Heart left ventricle (tissue), 16 donors: ENCODE data around the gene SPIN1. TPM values are rescaled to one million over a fixed set of nuclear protein-coding genes. Genes with fewer than 3 reads are reported as not detected.
"Not testable (repeated sequence)": the region's sequence is repeated elsewhere in the genome, so short reads cannot be mapped to it uniquely, and the experiment has no call there.

ENCODE experiments used
- ATAC-seq, 4 donors: fragments of 200-7000 bp; cut with Tn5 transposase; one replicate each; pipeline ENCODE4 v1.9.1; 2020 to 2022; ENCODE audit warnings: moderate library complexity in 4 of 4, mild to moderate bottlenecking in 3 of 4, moderate number of reproducible peaks in 1 of 4
- DNase-seq, 5 donors: peaks; one replicate each; pipeline ENCODE4 v3.0.0-alpha.2; 2020
- H3K27ac ChIP-seq, 12 donors: fragments of 200-600 bp; sonication (generic) in 4 of 12; one replicate each; pipeline versions ENCODE4 v1.5.0 to v1.8.0; 2016 to 2022; ENCODE audit warnings: mild to moderate bottlenecking in 2 of 12
- H3K27me3 ChIP-seq, 9 donors: fragments of 200-600 bp; sonication (generic) in 2 of 9; one replicate each; pipeline versions ENCODE4 v1.5.1 to v1.8.0; 2016 to 2022; ENCODE audit warnings: mild to moderate bottlenecking in 3 of 9
- H3K36me3 ChIP-seq, 9 donors: fragments of 200-600 bp; sonication (generic) in 2 of 9; one replicate each; pipeline versions ENCODE4 v1.5.0 to v1.8.0; 2018 to 2022; ENCODE audit warnings: mild to moderate bottlenecking in 2 of 9
- H3K4me1 ChIP-seq, 12 donors: fragments of 200-600 bp; sonication (generic) in 4 of 12; one replicate each; pipeline versions ENCODE4 v1.5.0 to v1.8.0; 2016 to 2022; ENCODE audit warnings: mild to moderate bottlenecking in 3 of 12
- H3K4me3 ChIP-seq, 12 donors: fragments of 200-600 bp; sonication (generic) in 4 of 12; one replicate each; pipeline versions ENCODE4 v1.5.0 to v1.8.0; 2017 to 2022; ENCODE audit warnings: mild to moderate bottlenecking in 9 of 12, moderate library complexity in 4 of 12
- H3K9me3 ChIP-seq, 12 donors: fragments of 200-600 bp; sonication (generic) in 4 of 12; one replicate each; pipeline versions ENCODE4 v1.5.0 to v1.8.0; 2016 to 2022; ENCODE audit warnings: mild to moderate bottlenecking in 1 of 12
- CTCF ChIP-seq, 12 donors: fragments of 200-600 bp; sonication (generic) in 4 of 12; IDR thresholded peaks; one replicate each; pipeline versions ENCODE4 v1.5.0 to v1.8.0; 2018 to 2022; ENCODE audit warnings: antibody characterized with exemption in 12 of 12, mild to moderate bottlenecking in 5 of 12
- POLR2A ChIP-seq, 2 donors: fragments of 450-650 bp; IDR thresholded peaks; one replicate each; pipeline ENCODE4 v1.6.1; 2017; ENCODE audit warnings: antibody characterized with exemption in 2 of 2, mild to moderate bottlenecking in 2 of 2, moderate library complexity in 2 of 2
- WGBS, 4 donors: extraction: QIAGEN DNeasy Blood & Tissue Kit in 2 of 4; methylation state at CpG; one replicate each; pipeline versions ENCODE4 v1.1.5 to v1.1.7; 2013 to 2018; 5-methylcytosine and 5-hydroxymethylcytosine counted together
- intact Hi-C, 10 donors: fragments of 100-400 bp; cut with DNase I; formaldehyde crosslinking; loops; one replicate each; pipeline versions ENCODE4 v1.11.1 to v1.14.2; 2022
- polyA plus RNA-seq, 2 donors: library from polyadenylated mRNA; stranded (reverse); fragments of 200-250 nt; gene quantifications; one replicate each; pipeline ENCODE4 v1.2.3, GENCODE V29; 2013
- total RNA-seq, 9 donors: library from RNA; depleted of rRNA in 2 of 9; stranded (reverse); fragments of >200 nt in 2 of 9; fragmentation: NEBNext Ultra II Directional in 3 of 9; extraction: Animal tissue kit (Norgen Biotek cat#: 25700) in 3 of 9; gene quantifications; one replicate each; pipeline versions ENCODE4 v1.1.0 to v1.2.4, GENCODE V29; 2016 to 2023
- donor health status: ischemic (EF 13 %, LVEDD 7.1; RV severe dilation, severe dysfunction).
- donor health status: healthy with polysubstance abuse.
- donor health status: DM: no; HTN: yes; CAD: no.
- donor health status: DM: no; HTN: no; CAD: no.
- donor health status: ischemic (EF 25% LVEDD 6.9; RV normal size, moderate dysfunction).
- donor health status: ischemic (EF 25% LVEDD 5.7; RV mildly dilated, moderate dysfunction).
- donor health status: healthy.
- donor health status: DM: yes; HTN: yes; CAD: no.
- donor health status: ischemic (EF 35%, LVEDD 5.7; RV mildly dilated, moderate dysfunction).
- donor health status: nonischemic (EF 11% LVEDD 7.7; RV severe dilation, severe dysfunction).
- donor health status: DM: yes; HTN: yes; CAD: no.
- donor health status: PGD.
- donor health status: ischemic (EF 29% LVEDD 5.4; RV normal size, mild dysfunction).
- donor health status: nonischemic (EF 23%, LVEDD 6.1; RV moderate dilation, normal function).

SPIN1 gene
- total and polyA plus RNA-seq, 11 donors: 17.8 to 61.2 (median 43.4) TPM

- Histone ChIP-seq H3K36me3 (no peaks in the 10 kb centered on the region), H3K4me3 (no peak overlapping the region), H3K4me1 (no peaks in the 10 kb centered on the region), H3K27me3 (peaks cover 0 to 4% (median 0%) of the 10 kb centered on the region in 9 donors), H3K9me3 (no peaks in the 10 kb centered on the region), H3K27ac (no peak overlapping the region)
- ATAC-seq: no peak
- TF ChIP-seq POLR2A (IDR thresholded peaks at IDR 0.05) (no peak), CTCF (IDR thresholded peaks at IDR 0.05) (no peak)
- no peak for DNase-seq
- intact Hi-C loops: no loop called here
- WGBS, 4 donors: 61 to 76% (median 69%) methylated on average over 7 of the region's 7 CpGs
These were observed 44.2 kb upstream of the SPIN1 start for GRCh38 chr9:88344013-88344412.

- H3K36me3 ChIP-seq, H3K27ac ChIP-seq, H3K27me3 ChIP-seq, H3K4me1 ChIP-seq, ATAC-seq, DNase-seq, H3K4me3 ChIP-seq, intact Hi-C loops: not testable (repeated sequence)
- 69 to 75% (median 74%) methylated on average over 5 of the region's 5 CpGs for WGBS, 4 donors
- peaks cover 0 to 19% (median 6%) of the 10 kb centered on the region in 12 donors for H3K9me3 ChIP-seq
These were observed 37.9 kb upstream of the SPIN1 start for GRCh38 chr9:88350354-88350753.

GRCh38 chr9:88355166-88355565, 33.1 kb upstream of the SPIN1 start:
- no peak overlapping the region for H3K27ac ChIP-seq
- no peak for DNase-seq
- intact Hi-C loops: no loop called here
- peaks cover 0 to 19% (median 6%) of the 10 kb centered on the region in 12 donors for H3K9me3 ChIP-seq
- ATAC-seq: no peak
- no peaks in the 10 kb centered on the region for H3K36me3 ChIP-seq
- H3K27me3 ChIP-seq: no peaks in the 10 kb centered on the region
- H3K4me1 ChIP-seq: no peaks in the 10 kb centered on the region
- TF ChIP-seq POLR2A (IDR thresholded peaks at IDR 0.05) (no peak), CTCF (IDR thresholded peaks at IDR 0.05) (no peak)
- WGBS, 4 donors: 73 to 85% (median 81%) methylated on average over 2 of the region's 2 CpGs
- no peak overlapping the region for H3K4me3 ChIP-seq

GRCh38 chr9:88357250-88357649, 31.0 kb upstream of the SPIN1 start:
- H3K9me3 ChIP-seq: peaks cover 0 to 19% (median 6%) of the 10 kb centered on the region in 12 donors
- ATAC-seq, DNase-seq, H3K4me3 ChIP-seq, H3K4me1 ChIP-seq, H3K36me3 ChIP-seq, H3K27me3 ChIP-seq, H3K27ac ChIP-seq, intact Hi-C loops: not testable (repeated sequence)

GRCh38 chr9:88358723-88359122, 29.5 kb upstream of the SPIN1 start:
- TF ChIP-seq POLR2A (IDR thresholded peaks at IDR 0.05) (no peak), CTCF (IDR thresholded peaks at IDR 0.05) (no peak)
- no peak overlapping the region for H3K27ac ChIP-seq
- no peak for ATAC-seq
- peaks cover 0 to 16% (median 6%) of the 10 kb centered on the region in 12 donors for H3K9me3 ChIP-seq
- 88 to 97% (median 90%) methylated on average over 4 of the region's 4 CpGs for WGBS, 4 donors
- H3K4me1 ChIP-seq: no peaks in the 10 kb centered on the region
- H3K36me3 ChIP-seq: no peaks in the 10 kb centered on the region
- no peak overlapping the region for H3K4me3 ChIP-seq
- DNase-seq: no peak
- intact Hi-C loops: no loop called here
- H3K27me3 ChIP-seq: peaks cover 0 to 5% (median 0%) of the 10 kb centered on the region in 9 donors
